H1 (cell line): ENCODE data around the gene GRAMD2A. TPM values are rescaled to one million over a fixed set of nuclear protein-coding genes. Genes with fewer than 3 reads are reported as not detected.

Experiments
- BCL11A ChIP-seq, 2 experiments: IDR thresholded peaks; one replicate each; pipeline ENCODE4 v1.6.1; 2011; ENCODE audit warnings: low read depth in 2 of 2, low read length in 2 of 2, mild to moderate bottlenecking in 2 of 2
- BRCA1 ChIP-seq: IDR thresholded peaks from 2 replicates; pipeline ENCODE4 v1.6.1; 2012; ENCODE audit warnings: low read depth, low read length, improper control_type of control experiment
- CBX5 ChIP-seq: fragments of 300-800, 300-1000 bp; sonication (generic); IDR thresholded peaks from 2 replicates; pipeline ENCODE4 v1.7.1; 2016; ENCODE audit warnings: antibody characterized with exemption, low read length, low read depth
- CREB1 ChIP-seq: IDR thresholded peaks from 2 replicates; pipeline ENCODE4 v1.6.1; 2012; ENCODE audit warnings: inconsistent platforms
- EGR1 ChIP-seq: IDR thresholded peaks from 2 replicates; pipeline ENCODE4 v1.6.1; 2011; ENCODE audit warnings: low read depth, low read length, borderline replicate concordance
- FOSL1 ChIP-seq: IDR thresholded peaks from 2 replicates; pipeline ENCODE4 v1.6.1; 2011; ENCODE audit warnings: mild to moderate bottlenecking, low read depth, low read length, moderate library complexity; ENCODE audit not compliant: insufficient read depth
- GABPA ChIP-seq: IDR thresholded peaks from 2 replicates; pipeline ENCODE4 v1.6.1; 2011; ENCODE audit warnings: mild to moderate bottlenecking, low read length, moderate library complexity, borderline replicate concordance; ENCODE audit not compliant: insufficient read depth
- JUN ChIP-seq: IDR thresholded peaks from 2 replicates; pipeline ENCODE4 v1.6.1; 2011; ENCODE audit warnings: low read depth, mild to moderate bottlenecking, improper control_type of control experiment, low read length
- KDM1A ChIP-seq: fragments of 200-600, 300-600 bp; sonication (generic); IDR thresholded peaks from 2 replicates; pipeline ENCODE4 v1.7.1; 2016; ENCODE audit warnings: mild to moderate bottlenecking, low read length, borderline replicate concordance
- KDM5A ChIP-seq: fragments of 200-600 bp; IDR thresholded peaks from 2 replicates; pipeline ENCODE4 v1.7.1; 2012; ENCODE audit warnings: mild to moderate bottlenecking, low read length, inconsistent platforms, mixed read lengths
- NANOG ChIP-seq: IDR thresholded peaks from 2 replicates; pipeline ENCODE4 v1.6.1; 2011; ENCODE audit warnings: low read length, low read depth, mild to moderate bottlenecking, inconsistent platforms; ENCODE audit not compliant: insufficient read depth, poor library complexity, severe bottlenecking
- POU5F1 ChIP-seq: IDR thresholded peaks from 2 replicates; pipeline ENCODE4 v1.6.1; 2011; ENCODE audit warnings: low read depth, mild to moderate bottlenecking, low read length, moderate library complexity
- SAP30 ChIP-seq: fragments of 300-600 bp; sonication (generic); IDR thresholded peaks from 2 replicates; pipeline ENCODE4 v1.7.1; 2012; ENCODE audit warnings: low read length, moderate library complexity, mild to moderate bottlenecking, inconsistent platforms; ENCODE audit not compliant: insufficient read depth, insufficient replicate concordance
- TAF1 ChIP-seq: IDR thresholded peaks from 2 replicates; pipeline ENCODE4 v1.6.1; 2011; ENCODE audit warnings: mild to moderate bottlenecking, low read depth, low read length
- YY1 ChIP-seq: IDR thresholded peaks from 2 replicates; pipeline ENCODE4 v1.6.1; 2011; ENCODE audit warnings: low read depth, mild to moderate bottlenecking, low read length
- ZNF274 ChIP-seq: IDR thresholded peaks from 2 replicates; pipeline ENCODE4 v1.7.0; 2012; ENCODE audit warnings: low read length, borderline replicate concordance; ENCODE audit errors: extremely low read depth
- polyA plus RNA-seq, 7 experiments: library from polyadenylated mRNA; depleted of rRNA in 3 of 7; stranded (reverse) in 5 of 7; unstranded in 2 of 7; fragments of >200 nt in 5 of 7; fragments of 200-250 nt in 2 of 7; gene quantifications; 1 replicate in 5 of 7; 2 replicates in 1 of 7; 4 replicates in 1 of 7; pipeline versions ENCODE4 v1.2.1 to v1.2.3, GENCODE V29; 2011 to 2013; ENCODE audit warnings: missing spikeins in 2 of 7, mixed read lengths in 2 of 7
- total RNA-seq: library from RNA; stranded (reverse); fragmentation: NEBNext Ultra II Directional; extraction: Animal tissue kit (Norgen Biotek cat#: 25700); gene quantifications from 2 replicates; pipeline ENCODE4 v1.2.1, GENCODE V29; 2021
- TF ChIP-seq, protein P1 (sequence below): IDR thresholded peaks from 2 replicates; pipeline ENCODE4 v1.6.1; 2011; ENCODE audit warnings: low read length, improper control_type of control experiment

GRAMD2A gene
- total and polyA plus RNA-seq, 2 of the 8 experiments (the other 6 are each of a cell fraction or from before 2014, with no cell fraction given): 0.57 to 1.5 TPM

DNA sequence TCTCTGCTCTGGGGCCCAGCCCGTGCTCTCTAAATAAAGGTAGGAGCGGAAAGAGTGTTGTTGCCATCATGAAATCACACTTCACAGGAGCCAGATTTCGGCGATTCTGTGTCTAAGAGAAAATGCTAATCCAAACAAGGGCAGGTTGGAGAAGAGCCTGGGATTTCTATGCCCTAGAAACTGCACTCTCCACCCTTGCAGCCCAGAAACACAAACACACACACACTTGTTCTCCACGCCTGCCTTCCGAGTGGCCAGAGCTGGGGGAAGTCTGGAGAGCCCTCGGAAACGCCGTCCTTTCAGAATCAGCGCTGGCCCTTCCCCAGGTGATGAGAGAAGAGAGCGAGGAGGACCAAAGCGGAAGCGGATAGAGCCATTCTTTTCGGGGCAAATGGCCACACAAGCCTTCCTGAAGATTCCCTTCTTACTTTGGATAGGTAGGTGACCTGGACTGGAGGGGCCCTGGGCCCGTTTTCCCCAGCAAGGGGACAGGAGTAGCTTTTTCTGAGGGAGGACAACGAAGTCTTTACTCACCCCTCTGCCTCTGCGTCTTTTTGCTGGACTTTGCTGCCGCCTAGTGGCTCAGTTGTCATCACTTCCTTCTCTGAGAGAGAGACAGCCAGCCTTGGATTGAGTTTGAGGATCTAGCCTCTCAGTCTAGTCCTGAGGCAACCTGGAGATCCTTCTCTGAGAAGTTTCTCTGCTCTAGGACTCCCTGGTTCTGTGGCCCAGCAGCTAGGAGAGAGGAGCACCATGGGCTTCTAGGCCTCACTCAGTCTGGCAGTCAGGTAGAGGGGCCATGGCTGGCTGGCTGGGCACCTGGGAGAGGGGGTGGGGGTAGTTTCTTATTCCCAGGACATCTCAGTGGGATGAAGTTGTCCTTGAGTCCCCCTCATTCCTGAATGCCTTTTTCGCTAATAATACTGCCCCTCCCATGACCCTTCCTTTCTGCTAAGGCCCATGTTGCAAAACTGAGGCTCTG lies 41.7 kb downstream of the GRAMD2A start (continued):
- TF ChIP-seq KDM5A (no peak), TAF1 (no peak), YY1 (0 out of 2 replicates have a peak, but pooled peaks have one; percentile 38), CBX5 (no peak), KDM1A (no peak), BRCA1 (no peak), EGR1 (no peak), JUN (no peak), GABPA (no peak), POU5F1 (no peak), ZNF274 (no peak), BCL11A (IDR thresholded peaks at IDR 0.05; ENCODE audit: low read depth in 2 of 2, low read length in 2 of 2) (no peak), CREB1 (peak; percentile 49; the same call in 1 of the 2 replicates), FOSL1 (no peak), SAP30 (no peak), NANOG (no peak)
- TF ChIP-seq, protein P1, sequence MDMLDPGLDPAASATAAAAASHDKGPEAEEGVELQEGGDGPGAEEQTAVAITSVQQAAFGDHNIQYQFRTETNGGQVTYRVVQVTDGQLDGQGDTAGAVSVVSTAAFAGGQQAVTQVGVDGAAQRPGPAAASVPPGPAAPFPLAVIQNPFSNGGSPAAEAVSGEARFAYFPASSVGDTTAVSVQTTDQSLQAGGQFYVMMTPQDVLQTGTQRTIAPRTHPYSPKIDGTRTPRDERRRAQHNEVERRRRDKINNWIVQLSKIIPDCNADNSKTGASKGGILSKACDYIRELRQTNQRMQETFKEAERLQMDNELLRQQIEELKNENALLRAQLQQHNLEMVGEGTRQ: no peak
